ENCODE results near the gene CERS6. TPM values are rescaled to one million over a fixed set of nuclear protein-coding genes. Genes with fewer than 3 reads are reported as not detected.

Gene CERS6
- total RNA-seq, 1 experiment from 2014 or later, result 17.3 TPM

GRCh38 chr2:168466834-168467565 lies 10.9 kb downstream of the CERS6 start (continued):
- TF ChIP-seq ATF6 (CRISPR knock-in tag; IDR thresholded peaks at IDR 0.05), result no peak

DNA sequence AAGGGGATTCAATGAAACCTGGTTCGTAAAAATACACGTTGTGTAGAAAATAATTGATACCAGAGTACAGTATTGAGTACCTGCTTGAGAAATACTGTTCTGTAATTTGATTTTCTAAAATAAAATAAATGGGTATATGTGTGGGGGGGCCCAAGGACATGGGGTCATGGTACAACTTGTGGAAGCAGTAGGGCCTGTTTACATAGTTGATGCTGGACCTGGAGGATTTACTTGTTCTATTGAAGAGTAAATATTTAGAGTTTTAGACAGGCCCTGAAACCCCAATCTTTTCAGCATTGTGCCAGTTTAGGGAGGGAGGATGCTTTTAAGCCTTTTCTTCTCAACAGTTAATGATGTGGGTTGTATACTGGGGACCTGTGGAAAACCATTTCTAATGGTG lies 11.7 kb downstream of the CERS6 start:
- H3K4me1 Mint-ChIP-seq, result peaks cover 78% of the 10 kb centered on the region
- CTCF ChIA-PET, result interaction anchor here (0.9 to 1.0 kb wide), 2 partner anchors 50 to 539 kb away, joined by 3 read pairs; no protein-coding TSS in a partner anchor
- no peaks in the 10 kb centered on the region for H3K9me3 Mint-ChIP-seq
- no peak overlapping the region for H3K27ac Mint-ChIP-seq
- DNase-seq (ENCODE audit: low spot score) (no peak), ATAC-seq (no peak)
- H3K36me3 Mint-ChIP-seq, result no peaks in the 10 kb centered on the region
- POLR2A ChIA-PET, result no interaction called here
- H3K4me3 Mint-ChIP-seq, result no peak overlapping the region
- no peak for TF ChIP-seq NR3C1 (CRISPR knock-in tag; conservative IDR thresholded peaks at IDR 0.05; ENCODE audit: low read depth)
- TF ChIP-seq ZNF121 (CRISPR knock-in tag; IDR thresholded peaks at IDR 0.05), result no peak
- no peak for TF ChIP-seq NFYB (CRISPR knock-in tag; conservative IDR thresholded peaks at IDR 0.05; ENCODE audit: low read depth)
- no peak for TF ChIP-seq ZBTB21 (CRISPR knock-in tag; IDR thresholded peaks at IDR 0.05; ENCODE audit: borderline replicate concordance)
- TF ChIP-seq, protein P1, sequence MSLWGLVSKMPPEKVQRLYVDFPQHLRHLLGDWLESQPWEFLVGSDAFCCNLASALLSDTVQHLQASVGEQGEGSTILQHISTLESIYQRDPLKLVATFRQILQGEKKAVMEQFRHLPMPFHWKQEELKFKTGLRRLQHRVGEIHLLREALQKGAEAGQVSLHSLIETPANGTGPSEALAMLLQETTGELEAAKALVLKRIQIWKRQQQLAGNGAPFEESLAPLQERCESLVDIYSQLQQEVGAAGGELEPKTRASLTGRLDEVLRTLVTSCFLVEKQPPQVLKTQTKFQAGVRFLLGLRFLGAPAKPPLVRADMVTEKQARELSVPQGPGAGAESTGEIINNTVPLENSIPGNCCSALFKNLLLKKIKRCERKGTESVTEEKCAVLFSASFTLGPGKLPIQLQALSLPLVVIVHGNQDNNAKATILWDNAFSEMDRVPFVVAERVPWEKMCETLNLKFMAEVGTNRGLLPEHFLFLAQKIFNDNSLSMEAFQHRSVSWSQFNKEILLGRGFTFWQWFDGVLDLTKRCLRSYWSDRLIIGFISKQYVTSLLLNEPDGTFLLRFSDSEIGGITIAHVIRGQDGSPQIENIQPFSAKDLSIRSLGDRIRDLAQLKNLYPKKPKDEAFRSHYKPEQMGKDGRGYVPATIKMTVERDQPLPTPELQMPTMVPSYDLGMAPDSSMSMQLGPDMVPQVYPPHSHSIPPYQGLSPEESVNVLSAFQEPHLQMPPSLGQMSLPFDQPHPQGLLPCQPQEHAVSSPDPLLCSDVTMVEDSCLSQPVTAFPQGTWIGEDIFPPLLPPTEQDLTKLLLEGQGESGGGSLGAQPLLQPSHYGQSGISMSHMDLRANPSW (CRISPR knock-in tag; conservative IDR thresholded peaks at IDR 0.05; ENCODE audit: low read depth), result no peak
- TF ChIP-seq, protein P2, sequence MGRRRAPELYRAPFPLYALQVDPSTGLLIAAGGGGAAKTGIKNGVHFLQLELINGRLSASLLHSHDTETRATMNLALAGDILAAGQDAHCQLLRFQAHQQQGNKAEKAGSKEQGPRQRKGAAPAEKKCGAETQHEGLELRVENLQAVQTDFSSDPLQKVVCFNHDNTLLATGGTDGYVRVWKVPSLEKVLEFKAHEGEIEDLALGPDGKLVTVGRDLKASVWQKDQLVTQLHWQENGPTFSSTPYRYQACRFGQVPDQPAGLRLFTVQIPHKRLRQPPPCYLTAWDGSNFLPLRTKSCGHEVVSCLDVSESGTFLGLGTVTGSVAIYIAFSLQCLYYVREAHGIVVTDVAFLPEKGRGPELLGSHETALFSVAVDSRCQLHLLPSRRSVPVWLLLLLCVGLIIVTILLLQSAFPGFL (CRISPR knock-in tag; IDR thresholded peaks at IDR 0.05; ENCODE audit: borderline replicate concordance), result no peak
- TF ChIP-seq SP1 (CRISPR knock-in tag; conservative IDR thresholded peaks at IDR 0.05), result no peak
- TF ChIP-seq ZNF425 (CRISPR knock-in tag; conservative IDR thresholded peaks at IDR 0.05), result no peak
- no peak for TF ChIP-seq TEAD1 (CRISPR knock-in tag; IDR thresholded peaks at IDR 0.05)
- TF ChIP-seq, protein P3, sequence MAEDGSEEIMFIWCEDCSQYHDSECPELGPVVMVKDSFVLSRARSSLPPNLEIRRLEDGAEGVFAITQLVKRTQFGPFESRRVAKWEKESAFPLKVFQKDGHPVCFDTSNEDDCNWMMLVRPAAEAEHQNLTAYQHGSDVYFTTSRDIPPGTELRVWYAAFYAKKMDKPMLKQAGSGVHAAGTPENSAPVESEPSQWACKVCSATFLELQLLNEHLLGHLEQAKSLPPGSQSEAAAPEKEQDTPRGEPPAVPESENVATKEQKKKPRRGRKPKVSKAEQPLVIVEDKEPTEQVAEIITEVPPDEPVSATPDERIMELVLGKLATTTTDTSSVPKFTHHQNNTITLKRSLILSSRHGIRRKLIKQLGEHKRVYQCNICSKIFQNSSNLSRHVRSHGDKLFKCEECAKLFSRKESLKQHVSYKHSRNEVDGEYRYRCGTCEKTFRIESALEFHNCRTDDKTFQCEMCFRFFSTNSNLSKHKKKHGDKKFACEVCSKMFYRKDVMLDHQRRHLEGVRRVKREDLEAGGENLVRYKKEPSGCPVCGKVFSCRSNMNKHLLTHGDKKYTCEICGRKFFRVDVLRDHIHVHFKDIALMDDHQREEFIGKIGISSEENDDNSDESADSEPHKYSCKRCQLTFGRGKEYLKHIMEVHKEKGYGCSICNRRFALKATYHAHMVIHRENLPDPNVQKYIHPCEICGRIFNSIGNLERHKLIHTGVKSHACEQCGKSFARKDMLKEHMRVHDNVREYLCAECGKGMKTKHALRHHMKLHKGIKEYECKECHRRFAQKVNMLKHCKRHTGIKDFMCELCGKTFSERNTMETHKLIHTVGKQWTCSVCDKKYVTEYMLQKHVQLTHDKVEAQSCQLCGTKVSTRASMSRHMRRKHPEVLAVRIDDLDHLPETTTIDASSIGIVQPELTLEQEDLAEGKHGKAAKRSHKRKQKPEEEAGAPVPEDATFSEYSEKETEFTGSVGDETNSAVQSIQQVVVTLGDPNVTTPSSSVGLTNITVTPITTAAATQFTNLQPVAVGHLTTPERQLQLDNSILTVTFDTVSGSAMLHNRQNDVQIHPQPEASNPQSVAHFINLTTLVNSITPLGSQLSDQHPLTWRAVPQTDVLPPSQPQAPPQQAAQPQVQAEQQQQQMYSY (CRISPR knock-in tag; IDR thresholded peaks at IDR 0.05), result no peak
- no peak for TF ChIP-seq ZMAT4 (CRISPR knock-in tag; IDR thresholded peaks at IDR 0.05)
- TF ChIP-seq ZNF423 (CRISPR knock-in tag; IDR thresholded peaks at IDR 0.05), result no peak
- no peak for TF ChIP-seq MAX (CRISPR knock-in tag; IDR thresholded peaks at IDR 0.05)
- TF ChIP-seq JAZF1 (CRISPR knock-in tag; IDR thresholded peaks at IDR 0.05), result no peak
- TF ChIP-seq ETV6 (CRISPR knock-in tag; IDR thresholded peaks at IDR 0.05), result no peak
- TF ChIP-seq ELF4 (CRISPR knock-in tag; IDR thresholded peaks at IDR 0.05; ENCODE audit: low read depth), result no peak
- TF ChIP-seq NFE2L1 (CRISPR knock-in tag; IDR thresholded peaks at IDR 0.05), result no peak
- peaks cover 30% of the 10 kb centered on the region for H3K27me3 Mint-ChIP-seq (ENCODE audit: low read depth)

Measured in WTC11 (cell line).